Keratinocyte (primary cell): ENCODE data around the gene IFT122. TPM values are rescaled to one million over a fixed set of nuclear protein-coding genes. Genes with fewer than 3 reads are reported as not detected.

Experiments used
- DNase-seq: peaks from one replicate; pipeline ENCODE4 v3.0.0-alpha.2; 2011; ENCODE audit warnings: low read depth, missing footprints, low spot score
- FAIRE-seq: peaks from 2 replicates; lab custom pipeline; 2011; peaks lifted over from hg19 to GRCh38; lab: Jason Lieb, UNC
- H2AFZ ChIP-seq: 2 replicates; pipeline ENCODE4 v1.6.0; 2012; ENCODE audit warnings: low read length, control low read depth, inconsistent platforms; ENCODE audit not compliant: control insufficient read depth
- H3K27ac ChIP-seq: 2 replicates; pipeline ENCODE4 v1.5.1; 2011; ENCODE audit warnings: low read length; ENCODE audit not compliant: control insufficient read depth, insufficient read depth
- H3K27me3 ChIP-seq: 3 replicates; pipeline ENCODE4 v1.6.0; 2011; ENCODE audit warnings: low read length; ENCODE audit not compliant: control insufficient read depth, insufficient read depth; ENCODE audit errors: extremely low read depth
- H3K36me3 ChIP-seq, 2 experiments: 2 replicates in 1 of 2; 3 replicates in 1 of 2; pipeline ENCODE4 v1.5.1; 2011; ENCODE audit warnings: low read length in 2 of 2, mild to moderate bottlenecking in 1 of 2; ENCODE audit not compliant: control insufficient read depth in 2 of 2, insufficient read depth in 2 of 2; ENCODE audit errors: extremely low read depth in 1 of 2
- H3K4me1 ChIP-seq: 3 replicates; pipeline ENCODE4 v1.5.1; 2011; ENCODE audit warnings: low read length; ENCODE audit not compliant: control insufficient read depth, insufficient read depth; ENCODE audit errors: extremely low read depth
- H3K4me2 ChIP-seq: 3 replicates; pipeline ENCODE4 v1.6.0; 2011; ENCODE audit warnings: low read depth, low read length; ENCODE audit not compliant: control insufficient read depth, insufficient read depth; ENCODE audit errors: extremely low read depth
- H3K4me3 ChIP-seq, 3 experiments: fragments of 200-600 bp in 1 of 3; sonication (generic) in 1 of 3; 2 replicates in 2 of 3; 3 replicates in 1 of 3; pipeline ENCODE4 v1.5.1; 2011 to 2016; ENCODE audit warnings: low read length in 3 of 3, mild to moderate bottlenecking in 3 of 3, control low read depth in 2 of 3, inconsistent platforms in 1 of 3, low read depth in 1 of 3, mixed read lengths in 1 of 3, mixed run types in 1 of 3, moderate library complexity in 1 of 3; ENCODE audit not compliant: control insufficient read depth in 2 of 3, insufficient read depth in 2 of 3; ENCODE audit errors: extremely low read depth in 1 of 3
- H3K79me2 ChIP-seq: 2 replicates; pipeline ENCODE4 v1.6.0; 2012; ENCODE audit warnings: low read length; ENCODE audit not compliant: control insufficient read depth, insufficient read depth
- H3K9ac ChIP-seq: 3 replicates; pipeline ENCODE4 v1.6.0; 2011; ENCODE audit warnings: low read length; ENCODE audit not compliant: control insufficient read depth, insufficient read depth; ENCODE audit errors: extremely low read depth
- H3K9me1 ChIP-seq: 3 replicates; pipeline ENCODE4 v1.6.0; 2011; ENCODE audit warnings: low read length; ENCODE audit not compliant: control insufficient read depth, insufficient read depth; ENCODE audit errors: extremely low read depth
- H3K9me3 ChIP-seq: 2 replicates; pipeline ENCODE4 v1.5.1; 2012; ENCODE audit warnings: low read depth, low read length; ENCODE audit not compliant: control insufficient read depth
- H4K20me1 ChIP-seq: 3 replicates; pipeline ENCODE4 v1.6.0; 2011; ENCODE audit warnings: low read length; ENCODE audit not compliant: control insufficient read depth, insufficient read depth; ENCODE audit errors: extremely low read depth
- EZH2 ChIP-seq: IDR thresholded peaks from one replicate; pipeline ENCODE4 v1.6.1; 2012; ENCODE audit warnings: inconsistent platforms, mild to moderate bottlenecking, low read length, moderate library complexity
- dilution Hi-C: fragments of 300-500 bp; cut with MboI; formaldehyde crosslinking; loops from one replicate; pipeline ENCODE4 v1.7.0; 2020; ENCODE audit warnings: low sequenced_read_pairs; ENCODE audit not compliant: extremely low pct_ligation_motif_present
- polyA plus RNA-seq, 5 experiments: library from polyadenylated mRNA; depleted of rRNA in 3 of 5; stranded (reverse) in 3 of 5; stranded (forward) in 1 of 5; unstranded in 1 of 5; fragments of >200 nt; gene quantifications; 1 replicate in 1 of 5; 2 replicates in 3 of 5; 3 replicates in 1 of 5; pipeline versions ENCODE4 v1.2.1 to v1.2.3, GENCODE V29; 2011 to 2012; ENCODE audit warnings: missing spikeins in 2 of 5, low read depth in 1 of 5, low replicate concordance in 1 of 5
- TF ChIP-seq, protein P1 (sequence below), 3 experiments: IDR thresholded peaks in 1 of 3; conservative IDR thresholded peaks in 1 of 3; optimal IDR thresholded peaks in 1 of 3; 2 replicates in 2 of 3; 3 replicates in 1 of 3; pipeline versions ENCODE3 to v1.5.1; 2011; ENCODE audit warnings: low read length in 3 of 3, mild to moderate bottlenecking in 3 of 3, moderate library complexity in 2 of 3, control low read depth in 1 of 3, inconsistent platforms in 1 of 3; ENCODE audit not compliant: insufficient read depth in 2 of 3; ENCODE audit errors: extremely low read depth in 1 of 3

IFT122 gene
- polyA plus RNA-seq, 1 donor (not counting 4 experiments of a cell fraction or from before 2014, with no cell fraction given), result 7.1 TPM

DNA sequence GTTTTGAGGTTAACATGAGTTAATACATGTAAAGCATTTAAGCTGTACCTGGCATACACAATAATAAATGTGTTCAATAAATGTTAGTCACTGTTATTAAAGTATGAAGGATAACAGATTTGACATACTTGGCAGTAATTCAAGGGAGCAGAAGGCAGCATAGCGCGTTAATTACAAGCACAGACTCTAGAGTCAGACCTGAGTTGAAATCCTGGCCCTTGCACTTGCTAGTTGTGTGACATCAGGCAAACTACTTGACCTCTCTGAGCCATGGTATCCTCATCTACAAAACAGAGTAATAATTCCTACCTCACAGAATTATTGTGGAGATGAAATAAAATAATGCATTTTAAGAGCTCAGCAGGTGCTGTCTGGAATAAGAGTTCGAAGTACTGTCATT is 5.4 kb downstream of the IFT122 start:
- Histone ChIP-seq H4K20me1 (no peaks in the 10 kb centered on the region), H3K27me3 (no peaks in the 10 kb centered on the region), H3K9ac (no peak overlapping the region), H3K9me1 (no peaks in the 10 kb centered on the region), H3K4me1 (peaks cover 15% of the 10 kb centered on the region), H3K36me3 (no peaks in the 10 kb centered on the region), H3K4me3 (no peak overlapping the region), H3K27ac (no peak overlapping the region), H3K4me2 (no peak overlapping the region), H3K79me2 (no peaks in the 10 kb centered on the region), H2AFZ (no peak overlapping the region), H3K9me3 (no peaks in the 10 kb centered on the region)
- dilution Hi-C loops, result no loop called here
- DNase-seq (no peak), FAIRE-seq (no peak)
- no peak for TF ChIP-seq EZH2
- TF ChIP-seq, protein P1, sequence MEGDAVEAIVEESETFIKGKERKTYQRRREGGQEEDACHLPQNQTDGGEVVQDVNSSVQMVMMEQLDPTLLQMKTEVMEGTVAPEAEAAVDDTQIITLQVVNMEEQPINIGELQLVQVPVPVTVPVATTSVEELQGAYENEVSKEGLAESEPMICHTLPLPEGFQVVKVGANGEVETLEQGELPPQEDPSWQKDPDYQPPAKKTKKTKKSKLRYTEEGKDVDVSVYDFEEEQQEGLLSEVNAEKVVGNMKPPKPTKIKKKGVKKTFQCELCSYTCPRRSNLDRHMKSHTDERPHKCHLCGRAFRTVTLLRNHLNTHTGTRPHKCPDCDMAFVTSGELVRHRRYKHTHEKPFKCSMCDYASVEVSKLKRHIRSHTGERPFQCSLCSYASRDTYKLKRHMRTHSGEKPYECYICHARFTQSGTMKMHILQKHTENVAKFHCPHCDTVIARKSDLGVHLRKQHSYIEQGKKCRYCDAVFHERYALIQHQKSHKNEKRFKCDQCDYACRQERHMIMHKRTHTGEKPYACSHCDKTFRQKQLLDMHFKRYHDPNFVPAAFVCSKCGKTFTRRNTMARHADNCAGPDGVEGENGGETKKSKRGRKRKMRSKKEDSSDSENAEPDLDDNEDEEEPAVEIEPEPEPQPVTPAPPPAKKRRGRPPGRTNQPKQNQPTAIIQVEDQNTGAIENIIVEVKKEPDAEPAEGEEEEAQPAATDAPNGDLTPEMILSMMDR (optimal IDR thresholded peaks at IDR 0.05 in 1 of 3, IDR thresholded peaks at IDR 0.05 in 1 of 3, conservative IDR thresholded peaks at IDR 0.05 in 1 of 3; ENCODE audit: extremely low read depth in 1 of 3, insufficient read depth in 2 of 3, low read length in 3 of 3), result no peak

DNA sequence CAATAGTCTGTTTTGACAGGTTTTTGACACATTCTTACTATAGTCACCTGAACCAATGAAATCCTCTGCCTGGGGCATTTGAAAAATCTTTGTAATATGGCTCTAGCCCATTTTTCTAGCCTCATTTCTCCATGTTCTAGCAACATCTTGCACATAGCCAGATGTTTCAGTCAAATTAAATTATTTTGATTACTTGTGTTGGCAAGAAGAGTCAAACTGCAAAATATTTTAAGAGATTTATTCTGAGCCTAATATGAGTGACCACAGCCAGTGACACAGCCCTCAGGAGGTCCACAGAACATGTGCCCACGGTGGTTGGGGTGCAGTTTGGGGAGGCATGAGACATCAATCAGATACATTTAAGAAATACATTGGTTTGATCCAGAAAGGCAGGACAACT is 6.9 kb downstream of the IFT122 start:
- H3K79me2 ChIP-seq, result no peaks in the 10 kb centered on the region
- H3K27me3 ChIP-seq, result no peaks in the 10 kb centered on the region
- no peaks in the 10 kb centered on the region for H4K20me1 ChIP-seq

More for the DNA sequence above, 6.9 kb downstream of the IFT122 start:
- no peak overlapping the region for H2AFZ ChIP-seq
- H3K36me3 ChIP-seq, result no peaks in the 10 kb centered on the region
- no peak overlapping the region for H3K4me3 ChIP-seq
- dilution Hi-C loops, result no loop called here
- H3K4me2 ChIP-seq, result no peak overlapping the region
- no peaks in the 10 kb centered on the region for H3K9me3 ChIP-seq
- H3K9me1 ChIP-seq, result no peaks in the 10 kb centered on the region
- TF ChIP-seq, protein P1 (optimal IDR thresholded peaks at IDR 0.05 in 1 of 3, IDR thresholded peaks at IDR 0.05 in 1 of 3, conservative IDR thresholded peaks at IDR 0.05 in 1 of 3; ENCODE audit: extremely low read depth in 1 of 3, insufficient read depth in 2 of 3, low read length in 3 of 3), result no peak
- TF ChIP-seq EZH2, result no peak
- H3K4me1 ChIP-seq, result peaks cover 8% of the 10 kb centered on the region
- H3K9ac ChIP-seq, result no peak overlapping the region
- FAIRE-seq (no peak), DNase-seq (no peak)
- no peak overlapping the region for H3K27ac ChIP-seq
